Sigmoid colon (tissue), 7 donors: ENCODE data around the gene HIRA. TPM values are rescaled to one million over a fixed set of nuclear protein-coding genes. Genes with fewer than 3 reads are reported as not detected.

Experiments used
- DNase-seq: peaks from one replicate; pipeline ENCODE4 v3.0.0-alpha.2; 2019
- H3K27ac ChIP-seq, 4 donors: fragments of 200-600 bp; sonication (generic); one replicate each; pipeline ENCODE4 v1.5.1; 2016 to 2019; ENCODE audit warnings: mild to moderate bottlenecking in 1 of 4
- H3K27me3 ChIP-seq, 3 donors: fragments of 200-600 bp; sonication (generic); one replicate each; pipeline ENCODE4 v1.5.1; 2019; ENCODE audit warnings: mild to moderate bottlenecking in 1 of 3
- H3K36me3 ChIP-seq, 4 donors: fragments of 200-600 bp; sonication (generic); one replicate each; pipeline ENCODE4 v1.5.1; 2016 to 2019
- H3K4me1 ChIP-seq, 4 donors: fragments of 200-600 bp; sonication (generic); one replicate each; pipeline ENCODE4 v1.5.1; 2017 to 2019
- H3K4me3 ChIP-seq, 4 donors: fragments of 200-600 bp; sonication (generic); one replicate each; pipeline ENCODE4 v1.5.1; 2017 to 2019; ENCODE audit warnings: mild to moderate bottlenecking in 2 of 4, moderate library complexity in 1 of 4
- H3K9me3 ChIP-seq, 4 donors: fragments of 200-600 bp in 3 of 4; sonication (generic) in 3 of 4; one replicate each; pipeline versions ENCODE4 v1.5.1 to v1.6.1; 2013 to 2019
- EP300 ChIP-seq, 4 donors: sonication (generic); formaldehyde crosslinking; IDR thresholded peaks; one replicate each; pipeline ENCODE4 v1.6.1; 2017; ENCODE audit warnings: antibody characterized with exemption in 4 of 4
- POLR2A ChIP-seq, 2 donors: fragments of 450-650 bp; IDR thresholded peaks; one replicate each; pipeline ENCODE4 v1.6.1; 2016; ENCODE audit warnings: antibody characterized with exemption in 2 of 2, mild to moderate bottlenecking in 2 of 2, moderate library complexity in 2 of 2
- POLR2AphosphoS5 ChIP-seq, 4 donors: sonication (generic); formaldehyde crosslinking; IDR thresholded peaks; one replicate each; pipeline ENCODE4 v1.6.1; 2017; ENCODE audit warnings: antibody characterized with exemption in 4 of 4
- WGBS, 2 donors: extraction: QIAGEN DNeasy Blood & Tissue Kit; methylation state at CpG; one replicate each; pipeline ENCODE4 v1.1.7; 2013; 5-methylcytosine and 5-hydroxymethylcytosine counted together
- intact Hi-C: fragments of 100-400 bp; cut with DNase I; formaldehyde crosslinking; loops from one replicate; pipeline ENCODE4 v1.15.1; 2023
- polyA plus RNA-seq, 3 donors: library from polyadenylated mRNA; stranded (reverse); fragments of 200-250 nt; gene quantifications; one replicate each; pipeline ENCODE4 v1.2.3, GENCODE V29; 2013
- total RNA-seq, 4 donors: library from RNA; depleted of rRNA; stranded (reverse); fragments of >200 nt; gene quantifications; one replicate each; pipeline ENCODE4 v1.1.0, GENCODE V29; 2016
- TF ChIP-seq, protein P1 (sequence below), 4 experiments: fragments of 450-650 bp in 3 of 4; fragments of 200-600 bp in 1 of 4; IDR thresholded peaks; one replicate each; pipeline ENCODE4 v1.5.1; 2016 to 2019; ENCODE audit warnings: antibody characterized with exemption in 4 of 4, mild to moderate bottlenecking in 3 of 4, moderate library complexity in 2 of 4
- donor health status: healthy with polysubstance abuse.
- donor health status: Bipolar disorder and iron deficiency.
- donor health status: healthy.

Gene HIRA
- total and polyA plus RNA-seq, 7 donors: 11.1 to 25.0 (median 15.3) TPM

DNA sequence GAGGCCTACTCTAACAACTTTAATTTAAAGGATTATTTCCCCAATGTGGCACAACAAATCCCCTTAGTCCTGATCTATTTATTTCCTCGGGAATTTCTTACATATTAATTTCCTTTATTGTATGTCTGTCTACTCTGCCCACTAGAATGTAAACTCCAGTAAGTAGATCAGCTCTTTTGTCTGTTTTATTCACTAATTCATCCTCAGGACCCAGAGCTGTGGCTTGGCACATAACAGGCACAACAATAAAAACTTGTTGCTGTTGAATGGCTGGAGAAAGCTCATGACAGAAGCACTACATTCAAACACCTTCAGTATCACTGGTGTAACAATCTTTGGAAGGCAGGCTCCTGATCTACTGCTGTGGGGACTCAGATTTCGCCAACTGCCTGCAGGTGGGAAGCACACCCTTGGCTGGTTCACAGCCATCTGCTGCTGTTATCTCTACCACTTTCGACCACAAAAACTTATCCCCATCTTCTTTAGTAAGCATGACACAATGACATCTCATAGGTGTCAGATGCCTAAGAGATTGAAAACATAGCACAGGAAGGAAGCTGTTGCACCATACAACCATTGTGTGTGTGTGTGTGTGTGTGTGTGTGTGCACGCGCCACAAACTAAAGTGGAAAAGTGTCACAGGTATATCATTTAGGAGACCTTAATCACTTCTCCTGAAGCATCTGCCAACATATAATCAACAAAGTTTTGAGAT is 11.9 kb downstream of the HIRA start:
- H3K4me1 ChIP-seq: peaks cover 0 to 16% (median 3%) of the 10 kb centered on the region in 4 donors
- H3K27me3 ChIP-seq: no peaks in the 10 kb centered on the region
- no peaks in the 10 kb centered on the region for H3K36me3 ChIP-seq
- intact Hi-C loops: no loop called here
- H3K4me3 ChIP-seq: no peak overlapping the region
- WGBS, 2 donors: 62 to 78% methylated on average over 5 of the region's 5 CpGs
- no peaks in the 10 kb centered on the region for H3K9me3 ChIP-seq
- H3K27ac ChIP-seq: no peak overlapping the region
- DNase-seq: no peak
- TF ChIP-seq, protein P1, sequence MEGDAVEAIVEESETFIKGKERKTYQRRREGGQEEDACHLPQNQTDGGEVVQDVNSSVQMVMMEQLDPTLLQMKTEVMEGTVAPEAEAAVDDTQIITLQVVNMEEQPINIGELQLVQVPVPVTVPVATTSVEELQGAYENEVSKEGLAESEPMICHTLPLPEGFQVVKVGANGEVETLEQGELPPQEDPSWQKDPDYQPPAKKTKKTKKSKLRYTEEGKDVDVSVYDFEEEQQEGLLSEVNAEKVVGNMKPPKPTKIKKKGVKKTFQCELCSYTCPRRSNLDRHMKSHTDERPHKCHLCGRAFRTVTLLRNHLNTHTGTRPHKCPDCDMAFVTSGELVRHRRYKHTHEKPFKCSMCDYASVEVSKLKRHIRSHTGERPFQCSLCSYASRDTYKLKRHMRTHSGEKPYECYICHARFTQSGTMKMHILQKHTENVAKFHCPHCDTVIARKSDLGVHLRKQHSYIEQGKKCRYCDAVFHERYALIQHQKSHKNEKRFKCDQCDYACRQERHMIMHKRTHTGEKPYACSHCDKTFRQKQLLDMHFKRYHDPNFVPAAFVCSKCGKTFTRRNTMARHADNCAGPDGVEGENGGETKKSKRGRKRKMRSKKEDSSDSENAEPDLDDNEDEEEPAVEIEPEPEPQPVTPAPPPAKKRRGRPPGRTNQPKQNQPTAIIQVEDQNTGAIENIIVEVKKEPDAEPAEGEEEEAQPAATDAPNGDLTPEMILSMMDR (IDR thresholded peaks at IDR 0.05): no peak
- TF ChIP-seq EP300 (IDR thresholded peaks at IDR 0.05): no peak
- no peak for TF ChIP-seq POLR2AphosphoS5 (IDR thresholded peaks at IDR 0.05)
- no peak for TF ChIP-seq POLR2A (IDR thresholded peaks at IDR 0.05)

DNA sequence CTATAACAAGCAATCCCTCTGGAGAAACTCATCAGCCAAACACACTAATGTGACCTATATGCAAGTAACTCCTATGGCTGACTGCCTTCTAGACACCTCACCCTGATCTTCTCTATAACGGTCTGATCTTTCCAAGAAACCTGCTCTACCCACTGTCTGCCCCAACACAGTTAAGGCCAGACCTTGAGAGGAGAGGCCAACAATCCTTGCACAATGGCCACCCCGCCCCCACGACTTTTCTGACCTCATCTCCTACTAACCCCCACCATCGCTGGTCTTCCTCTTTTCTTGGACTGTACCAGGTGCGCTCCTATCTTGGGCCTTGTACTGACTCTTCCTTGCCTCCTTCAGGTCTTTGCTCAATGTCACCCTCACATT is 12.5 kb downstream of the HIRA start:
- H3K4me3 ChIP-seq: no peak overlapping the region
- H3K27me3 ChIP-seq: no peaks in the 10 kb centered on the region
- TF ChIP-seq EP300 (IDR thresholded peaks at IDR 0.05): no peak
- no peak for TF ChIP-seq POLR2A (IDR thresholded peaks at IDR 0.05)
- TF ChIP-seq, protein P1 (IDR thresholded peaks at IDR 0.05): no peak
- no peak for TF ChIP-seq POLR2AphosphoS5 (IDR thresholded peaks at IDR 0.05)
- no peak for DNase-seq
- intact Hi-C loops: no loop called here
- H3K27ac ChIP-seq: no peak overlapping the region
- WGBS, 2 donors: 70 to 86% methylated on average over 5 of the region's 5 CpGs
- no peaks in the 10 kb centered on the region for H3K9me3 ChIP-seq
- H3K36me3 ChIP-seq: no peaks in the 10 kb centered on the region
- peaks cover 0 to 16% (median 3%) of the 10 kb centered on the region in 4 donors for H3K4me1 ChIP-seq

DNA sequence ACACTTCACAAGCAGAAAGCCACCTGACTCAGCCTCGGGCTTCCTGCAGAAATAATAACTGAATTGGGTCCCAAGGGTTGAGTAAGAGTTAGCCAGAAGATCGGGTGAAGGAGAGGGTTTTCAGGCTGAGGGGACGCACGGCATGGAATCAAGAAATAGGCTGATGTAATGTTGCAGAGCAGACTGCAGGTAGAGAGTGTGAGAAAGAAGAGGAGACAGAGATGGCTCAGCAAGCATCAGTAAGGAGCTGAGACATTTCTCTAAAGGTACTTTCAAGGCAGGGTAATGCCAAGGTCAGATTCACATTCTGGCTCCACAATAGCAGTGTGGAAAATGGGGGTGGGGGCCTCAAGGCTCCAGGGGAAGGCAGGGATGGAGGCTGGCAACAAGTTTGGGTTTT is 18.6 kb downstream of the HIRA start:
- 88 to 91% methylated on average over 4 of the region's 4 CpGs for WGBS, 2 donors
- intact Hi-C loops: no loop called here
- TF ChIP-seq POLR2A (IDR thresholded peaks at IDR 0.05) (no peak), POLR2AphosphoS5 (IDR thresholded peaks at IDR 0.05) (no peak), EP300 (IDR thresholded peaks at IDR 0.05) (no peak)
- TF ChIP-seq, protein P1 (IDR thresholded peaks at IDR 0.05): no peak

DNA sequence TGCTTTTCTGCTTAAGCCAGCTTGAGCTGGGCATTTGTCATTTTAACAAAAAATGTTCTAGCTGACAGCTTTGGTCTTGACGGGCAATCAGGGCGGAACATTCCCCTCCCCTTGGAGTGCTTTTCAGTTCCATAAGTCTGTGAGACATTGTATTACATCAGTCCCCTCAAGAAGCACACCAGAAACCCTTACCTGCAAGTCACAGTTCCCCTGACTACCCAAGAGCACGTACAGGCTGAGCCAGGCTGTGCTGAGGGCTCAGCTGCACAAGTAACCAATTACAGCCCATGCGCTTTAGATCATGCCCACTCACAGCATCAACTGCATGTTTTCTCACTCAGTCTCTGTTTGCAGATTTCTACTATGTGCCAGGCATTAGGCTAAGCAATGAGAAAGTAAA is 19.1 kb downstream of the HIRA start:
- no peaks in the 10 kb centered on the region for H3K9me3 ChIP-seq
- 92 to 95% methylated on average over 4 of the region's 4 CpGs for WGBS, 2 donors
- no peak overlapping the region for H3K4me3 ChIP-seq
- H3K27ac ChIP-seq: no peak overlapping the region
- TF ChIP-seq, protein P1 (IDR thresholded peaks at IDR 0.05): no peak
- no peak for TF ChIP-seq POLR2AphosphoS5 (IDR thresholded peaks at IDR 0.05)
- no peak for TF ChIP-seq POLR2A (IDR thresholded peaks at IDR 0.05)
- H3K27me3 ChIP-seq: no peaks in the 10 kb centered on the region
- H3K4me1 ChIP-seq: peaks cover 0 to 8% (median 0%) of the 10 kb centered on the region in 4 donors
- peaks cover 0 to 28% (median 18%) of the 10 kb centered on the region in 4 donors for H3K36me3 ChIP-seq
- intact Hi-C loops: no loop called here
- DNase-seq: peak; percentile 6

More for the DNA sequence above, 18.6 kb downstream of the HIRA start:
- peak; percentile 13 for DNase-seq
- Histone ChIP-seq H3K36me3 (peaks cover 0 to 23% (median 14%) of the 10 kb centered on the region in 4 donors), H3K9me3 (no peaks in the 10 kb centered on the region), H3K4me1 (peaks cover 0 to 8% (median 0%) of the 10 kb centered on the region in 4 donors), H3K27me3 (no peaks in the 10 kb centered on the region), H3K4me3 (no peak overlapping the region), H3K27ac (no peak overlapping the region)

DNA sequence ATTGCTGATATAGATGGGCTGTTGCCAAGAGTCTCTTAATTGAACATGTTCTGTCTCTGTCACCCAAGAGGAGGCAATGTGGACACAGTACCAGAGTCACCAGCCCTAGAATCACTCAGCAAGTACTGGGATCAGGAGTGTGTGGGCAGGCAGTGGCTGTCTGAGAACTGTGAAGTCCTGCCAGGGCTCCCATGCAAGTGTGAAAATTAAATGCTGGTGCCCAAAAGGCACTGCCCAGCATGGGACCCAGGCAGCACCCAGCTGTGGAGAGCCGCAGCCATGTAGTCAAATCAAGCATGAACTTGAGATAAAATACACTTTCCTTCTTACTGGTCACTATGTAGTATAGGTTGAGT is 19.9 kb downstream of the HIRA start:
- H3K4me1 ChIP-seq: peaks cover 0 to 8% (median 0%) of the 10 kb centered on the region in 4 donors
- DNase-seq: no peak
- H3K36me3 ChIP-seq: peaks cover 4 to 36% (median 20%) of the 10 kb centered on the region in 4 donors
- no peaks in the 10 kb centered on the region for H3K9me3 ChIP-seq
- H3K27ac ChIP-seq: no peak overlapping the region
- intact Hi-C loops: no loop called here
- H3K27me3 ChIP-seq: no peaks in the 10 kb centered on the region
- 92 to 96% methylated on average over 1 of the region's 1 CpG for WGBS, 2 donors
- TF ChIP-seq POLR2AphosphoS5 (IDR thresholded peaks at IDR 0.05) (no peak), EP300 (IDR thresholded peaks at IDR 0.05) (no peak), POLR2A (IDR thresholded peaks at IDR 0.05) (no peak)
- TF ChIP-seq, protein P1 (IDR thresholded peaks at IDR 0.05): no peak
- no peak overlapping the region for H3K4me3 ChIP-seq
